CD4-positive, alpha-beta T cell treated with Interleukin-4 for 4 hours (primary cell): Measurements from ENCODE around the gene TRIM27.
"Not testable (repeated sequence)": the region's sequence is repeated elsewhere in the genome, so short reads cannot be mapped to it uniquely, and the experiment has no call there.

Source experiments
- DNase-seq: peaks from one replicate; pipeline ENCODE4 v3.0.0-alpha.2; 2020

The TRIM27 gene

GRCh38 chr6:28923318-28924102, at the start of gene TRIM27:
TSS of gene TRIM27 (minus strand) at chr6:28923985. CDS start at chr6:28923632, 353 bp downstream.
- peak; percentile 72 for DNase-seq

- DNase-seq = not testable (repeated sequence)
Measured at GRCh38 chr6:28970056-28970455, 46.3 kb upstream of the TRIM27 start.

- no peak for DNase-seq
Measured at GRCh38 chr6:28969129-28969528, 45.3 kb upstream of the TRIM27 start.

- DNase-seq = no peak
Measured at GRCh38 chr6:28968476-28968875, 44.7 kb upstream of the TRIM27 start.

GRCh38 chr6:28965706-28966105, 41.9 kb upstream of the TRIM27 start:
- no peak for DNase-seq

- DNase-seq = no peak
Measured at GRCh38 chr6:28960846-28961500, 37.2 kb upstream of the TRIM27 start.

GRCh38 chr6:28958561-28959243, 34.9 kb upstream of the TRIM27 start:
- not testable (repeated sequence) for DNase-seq

GRCh38 chr6:28957795-28958314, 34.1 kb upstream of the TRIM27 start:
- not testable (repeated sequence) for DNase-seq

- no peak for DNase-seq
Measured at GRCh38 chr6:28956331-28956730, 32.5 kb upstream of the TRIM27 start.

- no peak for DNase-seq
Measured at GRCh38 chr6:28953585-28954258, 29.9 kb upstream of the TRIM27 start.

- DNase-seq = peak; percentile 45
Measured at GRCh38 chr6:28953039-28953584, 29.3 kb upstream of the TRIM27 start.

GRCh38 chr6:28949656-28950195, 25.9 kb upstream of the TRIM27 start:
- not testable (repeated sequence) for DNase-seq

GRCh38 chr6:28948782-28949486, 25.1 kb upstream of the TRIM27 start:
- DNase-seq = no peak

- no peak for DNase-seq
Measured at GRCh38 chr6:28947831-28948270, 24.1 kb upstream of the TRIM27 start.

GRCh38 chr6:28947067-28947765, 23.4 kb upstream of the TRIM27 start:
- no peak for DNase-seq

GRCh38 chr6:28945349-28945748, 21.6 kb upstream of the TRIM27 start:
- DNase-seq = no peak

GRCh38 chr6:28944412-28944865, 20.7 kb upstream of the TRIM27 start:
- peak; percentile 81 for DNase-seq

- DNase-seq = peak; percentile 48
Measured at GRCh38 chr6:28943557-28944411, 20.0 kb upstream of the TRIM27 start.

- no peak for DNase-seq
Measured at GRCh38 chr6:28943223-28943556, 19.4 kb upstream of the TRIM27 start.
